ENCODE measurements around the gene CCR2. TPM values are rescaled to one million over a fixed set of nuclear protein-coding genes. Genes with fewer than 3 reads are reported as not detected.

Gene CCR2
- total and polyA plus RNA-seq, 2 experiments from 2014 or later = not detected

GRCh38 chr3:46304739-46305138 is 49.2 kb upstream of the CCR2 start:
- H3K27ac Mint-ChIP-seq = no peak overlapping the region
- TF ChIP-seq, protein P1, sequence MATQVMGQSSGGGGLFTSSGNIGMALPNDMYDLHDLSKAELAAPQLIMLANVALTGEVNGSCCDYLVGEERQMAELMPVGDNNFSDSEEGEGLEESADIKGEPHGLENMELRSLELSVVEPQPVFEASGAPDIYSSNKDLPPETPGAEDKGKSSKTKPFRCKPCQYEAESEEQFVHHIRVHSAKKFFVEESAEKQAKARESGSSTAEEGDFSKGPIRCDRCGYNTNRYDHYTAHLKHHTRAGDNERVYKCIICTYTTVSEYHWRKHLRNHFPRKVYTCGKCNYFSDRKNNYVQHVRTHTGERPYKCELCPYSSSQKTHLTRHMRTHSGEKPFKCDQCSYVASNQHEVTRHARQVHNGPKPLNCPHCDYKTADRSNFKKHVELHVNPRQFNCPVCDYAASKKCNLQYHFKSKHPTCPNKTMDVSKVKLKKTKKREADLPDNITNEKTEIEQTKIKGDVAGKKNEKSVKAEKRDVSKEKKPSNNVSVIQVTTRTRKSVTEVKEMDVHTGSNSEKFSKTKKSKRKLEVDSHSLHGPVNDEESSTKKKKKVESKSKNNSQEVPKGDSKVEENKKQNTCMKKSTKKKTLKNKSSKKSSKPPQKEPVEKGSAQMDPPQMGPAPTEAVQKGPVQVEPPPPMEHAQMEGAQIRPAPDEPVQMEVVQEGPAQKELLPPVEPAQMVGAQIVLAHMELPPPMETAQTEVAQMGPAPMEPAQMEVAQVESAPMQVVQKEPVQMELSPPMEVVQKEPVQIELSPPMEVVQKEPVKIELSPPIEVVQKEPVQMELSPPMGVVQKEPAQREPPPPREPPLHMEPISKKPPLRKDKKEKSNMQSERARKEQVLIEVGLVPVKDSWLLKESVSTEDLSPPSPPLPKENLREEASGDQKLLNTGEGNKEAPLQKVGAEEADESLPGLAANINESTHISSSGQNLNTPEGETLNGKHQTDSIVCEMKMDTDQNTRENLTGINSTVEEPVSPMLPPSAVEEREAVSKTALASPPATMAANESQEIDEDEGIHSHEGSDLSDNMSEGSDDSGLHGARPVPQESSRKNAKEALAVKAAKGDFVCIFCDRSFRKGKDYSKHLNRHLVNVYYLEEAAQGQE (IDR thresholded peaks at IDR 0.05; ENCODE audit: unreplicated experiment) = no peak
- no peak for TF ChIP-seq POLR2AphosphoS5 (IDR thresholded peaks at IDR 0.05; ENCODE audit: low read depth)
- TF ChIP-seq NANOG (IDR thresholded peaks at IDR 0.05; ENCODE audit: borderline replicate concordance) = no peak
- TF ChIP-seq ZNF331 (CRISPR knock-in tag; IDR thresholded peaks at IDR 0.05; ENCODE audit: low read depth) = no peak
- no peak for TF ChIP-seq ETS1 (IDR thresholded peaks at IDR 0.05)
- H3K36me3 Mint-ChIP-seq (ENCODE audit: low read depth) = no peaks in the 10 kb centered on the region
- no peak overlapping the region for H3K4me2 ChIP-seq
- H3K9me3 Mint-ChIP-seq = no peaks in the 10 kb centered on the region
- H3K4me1 Mint-ChIP-seq = no peaks in the 10 kb centered on the region
- no peaks in the 10 kb centered on the region for H3K36me3 ChIP-seq (ENCODE audit: insufficient read depth)
- H3K27me3 ChIP-seq (ENCODE audit: insufficient read depth) = no peaks in the 10 kb centered on the region
- ATAC-seq = no peak
- H3K27me3 Mint-ChIP-seq (ENCODE audit: insufficient read depth, low read depth, poor library complexity) = no peaks in the 10 kb centered on the region
- no peak for DNase-seq (ENCODE audit: low spot score)
- no peaks in the 10 kb centered on the region for H3K79me2 ChIP-seq (replicated peaks; ENCODE audit: insufficient read depth)
- H3K4me1 ChIP-seq (ENCODE audit: insufficient read depth) = no peaks in the 10 kb centered on the region
- H3K9me2 ChIP-seq (ENCODE audit: insufficient read depth) = no peaks in the 10 kb centered on the region
- H3F3A ChIP-seq (replicated peaks; ENCODE audit: low read depth) = no peaks in the 10 kb centered on the region
- H3K4me3 ChIP-seq = no peak overlapping the region
- H3K27ac ChIP-seq (ENCODE audit: low read depth) = no peak overlapping the region
- H2AFZ ChIP-seq = no peak overlapping the region
- H3K4me3 Mint-ChIP-seq = no peak overlapping the region
- no peaks in the 10 kb centered on the region for H4K20me1 ChIP-seq (replicated peaks; ENCODE audit: insufficient read depth)

DNA sequence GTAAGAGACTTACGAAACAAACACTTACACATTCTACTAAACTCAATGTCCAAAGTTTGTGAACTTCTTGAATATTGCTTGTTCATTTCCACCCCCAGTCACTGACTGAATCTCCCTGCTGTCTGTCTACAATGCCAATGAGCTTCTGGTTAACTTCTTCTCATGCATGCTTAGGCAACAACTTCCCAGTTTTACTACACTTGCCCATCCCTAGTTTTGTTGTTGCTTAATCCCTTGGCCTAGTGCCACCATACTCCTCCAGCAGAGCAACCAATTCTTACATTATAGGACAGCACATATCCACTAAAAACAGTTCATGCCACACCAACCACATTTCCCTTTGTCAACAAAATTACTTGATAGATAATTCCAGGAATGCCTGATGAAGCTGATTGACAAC is 40.9 kb upstream of the CCR2 start:
- no peaks in the 10 kb centered on the region for H3K36me3 ChIP-seq (ENCODE audit: insufficient read depth)
- H2AFZ ChIP-seq = no peak overlapping the region
- DNase-seq (ENCODE audit: low spot score) = no peak
- H3F3A ChIP-seq (replicated peaks; ENCODE audit: low read depth) = no peaks in the 10 kb centered on the region
- H3K4me3 ChIP-seq = no peak overlapping the region
- H3K4me1 ChIP-seq (ENCODE audit: insufficient read depth) = peaks cover 5% of the 10 kb centered on the region
- peaks cover 11% of the 10 kb centered on the region for H3K9me2 ChIP-seq (ENCODE audit: insufficient read depth)
- ATAC-seq = no peak
- Mint-ChIP-seq H3K27me3 (ENCODE audit: insufficient read depth, low read depth, poor library complexity) (no peaks in the 10 kb centered on the region), H3K36me3 (ENCODE audit: low read depth) (no peaks in the 10 kb centered on the region), H3K4me1 (peaks cover 7% of the 10 kb centered on the region; the same call in 2 of the 3 replicates), H3K4me3 (no peak overlapping the region), H3K9me3 (peaks cover 9% of the 10 kb centered on the region; the same call in 2 of the 3 replicates), H3K27ac (no peak overlapping the region)
- H3K27ac ChIP-seq (ENCODE audit: low read depth) = no peak overlapping the region
- H3K79me2 ChIP-seq (replicated peaks; ENCODE audit: insufficient read depth) = no peaks in the 10 kb centered on the region
- H3K4me2 ChIP-seq = no peak overlapping the region
- no peaks in the 10 kb centered on the region for H3K27me3 ChIP-seq (ENCODE audit: insufficient read depth)
- H4K20me1 ChIP-seq (replicated peaks; ENCODE audit: insufficient read depth) = no peaks in the 10 kb centered on the region
- TF ChIP-seq ETS1 (IDR thresholded peaks at IDR 0.05) (no peak), EZH2phosphoT487 (IDR thresholded peaks at IDR 0.05; ENCODE audit: unreplicated experiment) (no peak), ZNF114 (CRISPR knock-in tag; IDR thresholded peaks at IDR 0.05) (no peak), STAT1 (IDR thresholded peaks at IDR 0.05; ENCODE audit: unreplicated experiment) (no peak), POLR2AphosphoS5 (IDR thresholded peaks at IDR 0.05; ENCODE audit: low read depth) (no peak), NANOG (IDR thresholded peaks at IDR 0.05; ENCODE audit: borderline replicate concordance) (no peak)
- TF ChIP-seq, protein P2, sequence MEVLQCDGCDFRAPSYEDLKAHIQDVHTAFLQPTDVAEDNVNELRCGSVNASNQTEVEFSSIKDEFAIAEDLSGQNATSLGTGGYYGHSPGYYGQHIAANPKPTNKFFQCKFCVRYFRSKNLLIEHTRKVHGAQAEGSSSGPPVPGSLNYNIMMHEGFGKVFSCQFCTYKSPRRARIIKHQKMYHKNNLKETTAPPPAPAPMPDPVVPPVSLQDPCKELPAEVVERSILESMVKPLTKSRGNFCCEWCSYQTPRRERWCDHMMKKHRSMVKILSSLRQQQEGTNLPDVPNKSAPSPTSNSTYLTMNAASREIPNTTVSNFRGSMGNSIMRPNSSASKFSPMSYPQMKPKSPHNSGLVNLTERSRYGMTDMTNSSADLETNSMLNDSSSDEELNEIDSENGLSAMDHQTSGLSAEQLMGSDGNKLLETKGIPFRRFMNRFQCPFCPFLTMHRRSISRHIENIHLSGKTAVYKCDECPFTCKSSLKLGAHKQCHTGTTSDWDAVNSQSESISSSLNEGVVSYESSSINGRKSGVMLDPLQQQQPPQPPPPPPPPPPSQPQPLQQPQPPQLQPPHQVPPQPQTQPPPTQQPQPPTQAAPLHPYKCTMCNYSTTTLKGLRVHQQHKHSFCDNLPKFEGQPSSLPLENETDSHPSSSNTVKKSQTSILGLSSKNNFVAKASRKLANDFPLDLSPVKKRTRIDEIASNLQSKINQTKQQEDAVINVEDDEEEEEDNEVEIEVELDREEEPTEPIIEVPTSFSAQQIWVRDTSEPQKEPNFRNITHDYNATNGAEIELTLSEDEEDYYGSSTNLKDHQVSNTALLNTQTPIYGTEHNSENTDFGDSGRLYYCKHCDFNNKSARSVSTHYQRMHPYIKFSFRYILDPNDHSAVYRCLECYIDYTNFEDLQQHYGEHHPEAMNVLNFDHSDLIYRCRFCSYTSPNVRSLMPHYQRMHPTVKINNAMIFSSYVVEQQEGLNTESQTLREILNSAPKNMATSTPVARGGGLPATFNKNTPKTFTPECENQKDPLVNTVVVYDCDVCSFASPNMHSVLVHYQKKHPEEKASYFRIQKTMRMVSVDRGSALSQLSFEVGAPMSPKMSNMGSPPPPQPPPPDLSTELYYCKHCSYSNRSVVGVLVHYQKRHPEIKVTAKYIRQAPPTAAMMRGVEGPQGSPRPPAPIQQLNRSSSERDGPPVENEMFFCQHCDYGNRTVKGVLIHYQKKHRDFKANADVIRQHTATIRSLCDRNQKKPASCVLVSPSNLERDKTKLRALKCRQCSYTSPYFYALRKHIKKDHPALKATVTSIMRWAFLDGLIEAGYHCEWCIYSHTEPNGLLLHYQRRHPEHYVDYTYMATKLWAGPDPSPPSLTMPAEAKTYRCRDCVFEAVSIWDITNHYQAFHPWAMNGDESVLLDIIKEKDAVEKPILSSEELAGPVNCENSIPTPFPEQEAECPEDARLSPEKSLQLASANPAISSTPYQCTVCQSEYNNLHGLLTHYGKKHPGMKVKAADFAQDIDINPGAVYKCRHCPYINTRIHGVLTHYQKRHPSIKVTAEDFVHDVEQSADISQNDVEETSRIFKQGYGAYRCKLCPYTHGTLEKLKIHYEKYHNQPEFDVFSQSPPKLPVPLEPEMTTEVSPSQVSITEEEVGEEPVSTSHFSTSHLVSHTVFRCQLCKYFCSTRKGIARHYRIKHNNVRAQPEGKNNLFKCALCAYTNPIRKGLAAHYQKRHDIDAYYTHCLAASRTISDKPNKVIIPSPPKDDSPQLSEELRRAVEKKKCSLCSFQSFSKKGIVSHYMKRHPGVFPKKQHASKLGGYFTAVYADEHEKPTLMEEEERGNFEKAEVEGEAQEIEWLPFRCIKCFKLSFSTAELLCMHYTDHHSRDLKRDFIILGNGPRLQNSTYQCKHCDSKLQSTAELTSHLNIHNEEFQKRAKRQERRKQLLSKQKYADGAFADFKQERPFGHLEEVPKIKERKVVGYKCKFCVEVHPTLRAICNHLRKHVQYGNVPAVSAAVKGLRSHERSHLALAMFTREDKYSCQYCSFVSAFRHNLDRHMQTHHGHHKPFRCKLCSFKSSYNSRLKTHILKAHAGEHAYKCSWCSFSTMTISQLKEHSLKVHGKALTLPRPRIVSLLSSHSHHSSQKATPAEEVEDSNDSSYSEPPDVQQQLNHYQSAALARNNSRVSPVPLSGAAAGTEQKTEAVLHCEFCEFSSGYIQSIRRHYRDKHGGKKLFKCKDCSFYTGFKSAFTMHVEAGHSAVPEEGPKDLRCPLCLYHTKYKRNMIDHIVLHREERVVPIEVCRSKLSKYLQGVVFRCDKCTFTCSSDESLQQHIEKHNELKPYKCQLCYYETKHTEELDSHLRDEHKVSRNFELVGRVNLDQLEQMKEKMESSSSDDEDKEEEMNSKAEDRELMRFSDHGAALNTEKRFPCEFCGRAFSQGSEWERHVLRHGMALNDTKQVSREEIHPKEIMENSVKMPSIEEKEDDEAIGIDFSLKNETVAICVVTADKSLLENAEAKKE (CRISPR knock-in tag; IDR thresholded peaks at IDR 0.05) = no peak

Measured in GM23338 (cell line).